GM19463 (cell line): ENCODE data around the gene EIF4B.
"Not testable (repeated sequence)": the region's sequence is repeated elsewhere in the genome, so short reads cannot be mapped to it uniquely, and the experiment has no call there.

ENCODE experiments used
- ATAC-seq: cut with Tn5 transposase; IDR thresholded peaks from one replicate; pipeline ENCODE4 v1.9.1; 2021; ENCODE audit warnings: mild to moderate bottlenecking, moderate library complexity; ENCODE audit not compliant: unreplicated experiment

Gene EIF4B

DNA sequence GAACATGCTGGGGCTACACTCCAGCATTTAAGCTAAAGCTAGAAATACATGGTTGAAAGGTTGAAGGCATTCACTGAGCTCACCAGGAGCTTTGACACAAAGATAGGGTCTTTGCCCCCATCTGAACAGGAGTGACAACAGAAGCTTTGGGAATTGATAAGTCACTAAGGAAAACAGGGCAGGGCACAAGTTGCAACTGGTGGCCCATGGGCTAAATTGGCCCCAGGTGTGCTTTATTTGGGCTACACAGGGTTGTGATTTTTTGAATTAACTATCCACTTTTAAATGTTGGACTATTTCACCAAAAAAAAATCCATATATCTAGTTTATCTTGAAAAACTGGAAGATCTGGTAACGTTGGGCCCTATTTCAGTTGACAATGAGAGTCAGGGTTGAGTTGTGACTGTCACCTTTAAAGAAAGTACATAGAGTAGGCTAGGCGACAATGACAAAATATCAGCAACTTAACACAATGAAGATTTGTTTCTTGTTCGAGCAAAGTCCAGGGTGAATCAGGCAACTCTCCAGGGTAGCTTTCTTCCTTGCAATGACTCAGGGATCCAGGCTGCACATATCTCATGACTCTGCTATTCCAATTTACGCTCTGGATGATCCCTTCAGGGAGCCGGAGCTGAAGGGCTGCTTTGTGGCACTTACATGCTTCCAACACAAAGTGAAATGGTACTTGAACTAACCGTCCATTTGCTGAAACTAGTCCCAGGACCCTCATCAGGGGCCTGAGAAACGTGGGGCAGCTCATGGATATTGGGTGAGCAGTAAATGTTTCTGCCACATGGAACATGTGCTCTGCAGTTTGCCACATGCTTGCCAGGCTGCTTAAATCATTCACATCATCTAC, 13.3 kb upstream of the EIF4B start:
- ATAC-seq, result no peak

- no peak for ATAC-seq
Observed at GRCh38 chr12:52993558-52993869, 12.7 kb upstream of the EIF4B start.

DNA sequence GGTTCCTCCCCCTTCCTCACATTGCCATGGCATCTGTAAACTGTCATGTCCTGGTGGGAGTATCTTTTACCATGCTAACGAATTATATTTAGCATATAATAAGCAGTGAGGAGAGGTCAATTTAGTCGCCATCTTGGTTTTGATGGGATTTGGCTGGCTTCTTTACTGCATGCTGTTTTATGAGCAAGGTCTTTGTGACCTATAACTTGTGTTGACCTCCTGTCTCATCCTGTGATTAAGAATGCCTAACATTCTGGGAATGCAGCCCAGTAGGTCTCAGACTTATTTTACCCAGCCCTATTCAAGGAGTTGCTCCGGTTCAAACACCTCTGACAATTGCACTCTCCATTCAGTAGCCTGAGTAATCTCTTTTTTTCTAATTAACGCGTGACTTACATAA, 2.1 kb upstream of the EIF4B start:
- no peak for ATAC-seq

DNA sequence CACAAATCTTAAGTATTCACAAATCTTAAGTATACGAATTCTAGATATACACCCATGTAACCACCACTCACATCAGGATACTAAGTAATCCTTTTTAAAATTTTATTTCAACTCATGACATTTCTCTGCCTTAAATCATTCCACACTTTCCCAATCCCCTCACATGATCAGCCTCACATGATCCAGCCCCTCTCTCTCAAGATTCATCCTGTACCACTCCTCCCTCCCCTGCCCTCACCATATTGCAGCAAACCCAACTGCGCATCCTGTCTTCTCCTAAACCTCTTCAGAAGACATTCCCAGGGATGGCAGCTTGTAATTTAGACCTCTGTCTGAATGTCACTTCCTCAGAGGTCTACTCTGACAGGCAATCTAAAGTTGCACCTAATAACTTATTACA, 1.7 kb upstream of the EIF4B start:
- no peak for ATAC-seq

DNA sequence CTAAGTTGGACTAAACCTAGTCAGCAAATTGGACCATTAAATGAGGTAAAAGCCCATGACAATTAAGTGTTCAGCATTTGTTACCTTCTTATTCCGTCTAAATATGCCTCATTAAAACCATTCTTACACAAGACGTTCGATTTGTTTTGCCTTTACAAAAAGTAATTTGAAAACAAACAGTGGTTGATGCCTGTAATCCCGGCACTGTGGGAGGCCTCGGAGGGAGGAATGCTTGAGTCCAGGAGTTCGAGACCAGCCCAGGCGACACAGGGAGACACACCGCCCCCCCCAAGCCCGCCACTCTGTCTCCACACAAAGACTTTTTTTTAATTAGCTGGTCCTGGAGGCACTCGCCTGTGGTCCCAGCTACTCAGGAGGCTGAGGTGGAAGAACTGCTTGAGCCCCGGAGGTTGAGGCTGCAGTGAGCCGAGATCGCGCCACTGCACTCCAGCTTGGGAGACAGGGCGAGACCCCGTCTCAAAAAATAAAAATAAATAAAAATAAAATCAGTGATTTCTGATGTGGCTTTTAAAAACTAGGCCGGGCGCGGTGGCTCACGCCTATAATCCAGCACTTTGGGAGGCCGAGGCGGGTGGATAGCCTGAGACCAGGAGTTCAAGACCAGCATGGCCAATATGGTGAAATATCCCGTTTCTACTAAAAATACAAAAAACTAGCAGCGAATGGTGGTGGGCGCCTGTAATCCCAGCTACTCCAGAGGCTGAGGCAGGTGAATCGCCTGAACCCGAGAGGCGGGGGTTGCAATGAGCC, 856 bp upstream of the EIF4B start:
- ATAC-seq, result no peak

DNA sequence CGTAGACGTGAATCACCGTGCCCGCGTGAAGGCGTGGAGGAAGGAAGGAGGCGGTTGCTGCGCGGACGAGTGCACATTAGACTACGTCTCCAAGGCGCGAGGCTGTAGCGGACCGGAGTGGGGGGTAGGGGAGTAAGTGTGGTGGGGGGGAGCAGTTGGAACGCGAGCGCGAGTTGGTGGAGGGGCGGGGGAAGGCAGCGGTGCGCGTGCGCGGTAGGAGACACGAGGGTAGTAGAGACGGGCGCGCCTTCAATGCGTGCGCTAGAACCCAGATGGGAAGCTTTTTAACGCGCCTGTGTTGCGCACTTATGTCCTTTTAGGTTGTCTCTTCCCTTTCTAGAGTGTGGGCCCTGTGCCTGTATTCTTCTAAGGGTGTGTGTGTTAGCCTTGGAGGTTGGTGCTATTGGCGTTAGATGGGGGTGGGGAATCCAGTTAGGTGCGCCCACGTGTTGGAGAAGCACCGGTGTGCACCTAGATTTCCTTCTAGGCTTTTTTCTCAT, 604 bp downstream of the EIF4B start:
- no peak for ATAC-seq

GRCh38 chr12:53007343-53007742, 1.1 kb downstream of the EIF4B start:
- ATAC-seq, result no peak

DNA sequence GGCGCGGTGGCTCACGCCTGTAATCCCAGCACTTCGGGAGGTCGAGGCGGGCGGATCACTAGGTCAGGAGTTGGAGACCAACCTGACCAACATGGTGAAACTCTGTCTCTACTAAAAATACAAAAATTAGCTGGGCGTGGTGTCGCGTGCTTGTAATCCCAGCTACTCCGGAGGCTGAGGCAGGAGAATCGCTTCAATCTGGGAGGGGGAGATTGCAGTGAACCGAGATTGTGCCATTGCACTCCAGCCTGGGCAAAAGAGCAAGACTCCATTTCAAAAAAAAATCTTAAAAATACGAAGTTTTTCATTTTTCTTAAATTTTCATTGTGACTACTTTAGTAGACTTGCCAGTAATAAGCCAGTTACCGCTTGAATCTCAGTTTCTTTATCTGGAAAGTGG, 2.5 kb downstream of the EIF4B start:
- ATAC-seq, result not testable (repeated sequence)

DNA sequence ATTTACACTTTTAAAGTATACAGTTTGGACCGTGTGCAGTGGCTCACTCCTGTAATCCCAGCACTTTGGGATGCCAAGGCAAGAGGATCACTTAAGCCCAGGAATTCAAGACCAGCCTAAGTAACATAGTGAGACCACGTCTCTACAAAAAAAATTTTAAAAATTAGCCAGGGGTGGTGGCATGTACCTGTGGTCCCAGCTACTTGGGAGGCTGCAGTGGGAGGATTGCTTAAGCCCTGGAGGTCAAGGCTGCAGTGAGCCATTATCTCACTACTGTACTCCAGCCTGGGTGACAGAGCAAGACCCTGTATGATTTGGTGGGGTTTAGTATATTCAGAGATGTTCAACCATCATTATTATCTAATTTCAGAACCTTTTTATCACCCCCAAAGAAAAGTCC, 4.7 kb downstream of the EIF4B start:
- no peak for ATAC-seq

DNA sequence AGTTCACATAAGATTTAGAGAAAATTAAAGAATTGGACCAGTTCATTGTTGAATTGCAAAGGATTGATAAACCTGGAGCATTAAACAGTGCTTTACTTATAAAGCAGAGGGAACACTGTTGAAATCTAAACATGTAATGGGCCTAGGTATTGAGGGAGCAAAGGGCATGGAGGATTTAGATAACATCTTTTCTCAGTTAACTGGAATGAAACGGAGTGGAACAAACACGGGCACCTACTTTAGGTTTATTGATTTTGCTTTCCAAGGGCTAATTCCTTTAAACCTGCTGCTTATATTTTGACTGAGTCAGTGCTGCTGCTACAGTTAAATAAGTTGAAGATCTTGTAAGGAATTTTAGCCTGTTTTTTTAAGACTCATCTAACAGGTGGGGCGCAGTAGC, 5.6 kb downstream of the EIF4B start:
- ATAC-seq, result no peak

DNA sequence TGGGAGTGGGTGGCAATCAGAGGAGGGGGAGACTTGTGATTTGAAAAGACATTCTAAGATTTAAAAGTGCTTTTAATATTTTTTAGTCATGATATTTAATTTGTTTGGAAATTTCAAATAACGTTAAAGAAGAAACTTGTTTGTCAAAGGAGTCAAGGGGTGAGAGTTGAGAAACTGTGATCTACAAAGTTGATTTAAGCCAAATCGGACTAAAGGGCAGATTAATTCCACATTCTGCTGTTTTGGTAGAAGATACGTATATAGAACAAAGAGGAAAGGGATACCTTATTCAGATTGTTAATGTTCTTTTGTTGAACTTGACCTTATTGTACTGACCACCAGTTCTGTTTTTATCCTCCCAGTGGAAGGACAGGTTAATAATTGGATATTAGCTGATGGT, 6.7 kb downstream of the EIF4B start:
- no peak for ATAC-seq

- no peak for ATAC-seq
Observed at GRCh38 chr12:53014709-53015108, 8.5 kb downstream of the EIF4B start.

DNA sequence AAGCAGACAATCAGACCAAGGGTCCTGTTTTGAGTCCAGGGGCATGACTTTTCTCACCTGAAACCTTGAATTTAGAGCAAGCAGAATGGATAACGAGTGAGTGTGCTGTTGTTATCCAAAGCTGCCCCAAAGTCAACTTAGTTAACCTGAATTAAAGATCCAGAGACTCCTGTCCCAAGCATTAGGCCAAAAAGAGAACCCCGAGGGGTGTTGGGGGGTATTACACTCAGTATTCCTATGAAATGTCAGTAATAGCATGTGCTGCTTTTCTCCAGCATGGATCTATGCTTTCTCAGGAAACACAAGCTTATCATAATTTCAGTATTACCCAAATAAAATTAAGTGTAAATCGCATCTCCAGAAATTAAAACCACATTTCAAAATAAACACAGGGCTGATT, 19.0 kb downstream of the EIF4B start:
- ATAC-seq, result no peak

DNA sequence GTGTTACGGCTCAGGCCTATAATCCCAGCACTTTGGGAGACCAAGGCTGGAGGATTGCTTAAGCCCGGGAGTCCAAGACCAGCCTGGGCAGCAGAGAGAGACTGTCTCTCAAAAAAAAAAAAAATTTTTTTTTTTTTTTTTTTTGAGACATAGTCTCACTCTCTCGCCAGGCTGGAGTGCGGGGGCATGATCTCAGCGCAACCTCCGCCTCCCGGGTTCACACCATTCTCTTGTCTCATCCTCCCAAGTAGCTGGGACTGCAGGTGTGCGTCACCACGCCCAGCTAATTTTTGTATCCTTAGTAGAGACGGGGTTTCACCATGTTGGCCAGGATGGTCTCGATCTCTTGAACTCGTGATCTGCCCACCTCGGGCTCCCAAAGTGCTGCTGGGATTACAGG, 20.8 kb downstream of the EIF4B start:
- not testable (repeated sequence) for ATAC-seq

DNA sequence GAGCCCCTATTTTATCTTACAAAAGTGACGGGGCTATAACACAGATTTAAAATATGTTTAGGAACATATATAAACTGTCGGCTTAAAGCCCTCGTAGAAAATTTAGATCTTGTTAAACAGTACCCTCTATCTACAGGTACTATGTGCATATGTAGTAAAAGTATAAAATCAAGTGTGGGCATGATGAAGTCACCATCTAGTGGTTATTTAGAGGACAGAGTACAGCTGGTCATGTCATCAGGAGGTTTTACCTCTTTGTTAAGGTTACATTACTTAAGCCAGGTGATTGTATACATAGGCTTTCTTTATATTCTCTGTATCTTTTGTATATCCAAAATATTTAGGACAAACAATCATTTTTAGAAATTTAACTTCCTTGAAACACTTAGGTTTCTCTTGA, 25.4 kb downstream of the EIF4B start:
- no peak for ATAC-seq

GRCh38 chr12:53033832-53034231, 27.6 kb downstream of the EIF4B start:
- ATAC-seq, result not testable (repeated sequence)

- no peak for ATAC-seq
Observed at GRCh38 chr12:53034459-53034858, 28.2 kb downstream of the EIF4B start.

DNA sequence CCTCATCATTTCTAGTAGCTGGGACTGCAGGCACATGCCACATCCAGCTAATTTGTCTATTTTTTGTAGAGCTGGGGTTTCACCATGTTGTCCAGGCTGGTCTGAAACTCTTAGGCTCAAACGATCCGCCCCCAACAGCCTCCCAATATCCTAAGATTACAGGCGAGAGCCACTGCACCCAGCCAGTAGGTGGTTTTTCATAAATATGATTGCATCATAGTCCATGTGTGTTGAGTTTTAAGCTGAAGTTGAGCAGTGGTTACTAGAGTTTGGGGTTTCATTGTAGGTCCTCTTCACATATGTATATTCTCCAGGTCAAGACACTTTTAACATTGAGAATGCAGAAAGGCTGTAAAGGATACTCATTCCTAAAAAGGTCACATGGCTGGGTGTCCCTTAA, 30.5 kb downstream of the EIF4B start:
- no peak for ATAC-seq

GRCh38 chr12:53039851-53040250, 33.6 kb downstream of the EIF4B start:
- no peak for ATAC-seq

GRCh38 chr12:53042607-53043454, 36.6 kb downstream of the EIF4B start:
- ATAC-seq, result no peak

GRCh38 chr12:53044052-53044581, 37.9 kb downstream of the EIF4B start:
- no peak for ATAC-seq
